Measurements from ENCODE around the gene NDUFS2.

Gene NDUFS2

GRCh38 chr1:161162052-161162451 is 40.1 kb upstream of the NDUFS2 start:
- Histone ChIP-seq H4K20me1 (ENCODE audit: control insufficient read depth, insufficient read depth, low read depth, low read length) (no peaks in the 10 kb centered on the region), H3K4me3 (ENCODE audit: low read length) (no peak overlapping the region), H3K9me3 (ENCODE audit: control insufficient read depth, insufficient read depth, low read length) (no peaks in the 10 kb centered on the region), H3K4me1 (ENCODE audit: control insufficient read depth, low read length) (peaks cover 36% of the 10 kb centered on the region), H3K9me2 (replicated peaks; ENCODE audit: control insufficient read depth, low read length) (no peaks in the 10 kb centered on the region), H3K27ac (ENCODE audit: low read depth, low read length) (no peak overlapping the region), H3K79me2 (ENCODE audit: control insufficient read depth, low read length) (peaks cover 20% of the 10 kb centered on the region), H3K4me2 (ENCODE audit: low read length) (no peak overlapping the region), H3K27me3 (ENCODE audit: control insufficient read depth, low read length) (no peaks in the 10 kb centered on the region), H3K36me3 (ENCODE audit: control insufficient read depth, low read length) (peaks cover 50% of the 10 kb centered on the region), H3F3A (ENCODE audit: control insufficient read depth, insufficient read depth) (0 out of 2 replicates have a peak, but pooled peaks cover 9% of the 10 kb centered on the region)
- TF ChIP-seq EZH2phosphoT487 (IDR thresholded peaks at IDR 0.05; ENCODE audit: borderline replicate concordance, low read length) (no peak), CTCF (IDR thresholded peaks at IDR 0.05; ENCODE audit: low read depth, low read length, poor library complexity, severe bottlenecking) (no peak)

- Histone ChIP-seq H3K27ac (ENCODE audit: low read depth, low read length) (no peak overlapping the region), H3K4me3 (ENCODE audit: low read length) (no peak overlapping the region), H3F3A (ENCODE audit: control insufficient read depth, insufficient read depth) (0 out of 2 replicates have a peak, but pooled peaks cover 4% of the 10 kb centered on the region), H3K9me3 (ENCODE audit: control insufficient read depth, insufficient read depth, low read length) (no peaks in the 10 kb centered on the region), H3K9me2 (replicated peaks; ENCODE audit: control insufficient read depth, low read length) (no peaks in the 10 kb centered on the region), H3K4me2 (ENCODE audit: low read length) (no peak overlapping the region), H3K36me3 (ENCODE audit: control insufficient read depth, low read length) (peaks cover 43% of the 10 kb centered on the region), H3K79me2 (ENCODE audit: control insufficient read depth, low read length) (peaks cover 22% of the 10 kb centered on the region), H3K27me3 (ENCODE audit: control insufficient read depth, low read length) (no peaks in the 10 kb centered on the region), H3K4me1 (ENCODE audit: control insufficient read depth, low read length) (peaks cover 39% of the 10 kb centered on the region), H4K20me1 (ENCODE audit: control insufficient read depth, insufficient read depth, low read depth, low read length) (no peaks in the 10 kb centered on the region)
- TF ChIP-seq EZH2phosphoT487 (IDR thresholded peaks at IDR 0.05; ENCODE audit: borderline replicate concordance, low read length) = no peak
- no peak for TF ChIP-seq CTCF (IDR thresholded peaks at IDR 0.05; ENCODE audit: low read depth, low read length, poor library complexity, severe bottlenecking)
Measured at GRCh38 chr1:161162806-161163205, 39.4 kb upstream of the NDUFS2 start.

- no peak overlapping the region for H3K4me2 ChIP-seq (ENCODE audit: low read length)
- no peaks in the 10 kb centered on the region for H3F3A ChIP-seq (ENCODE audit: control insufficient read depth, insufficient read depth)
- H3K27ac ChIP-seq (ENCODE audit: low read depth, low read length) = no peak overlapping the region
- peaks cover 22% of the 10 kb centered on the region for H3K79me2 ChIP-seq (ENCODE audit: control insufficient read depth, low read length)
- H3K27me3 ChIP-seq (ENCODE audit: control insufficient read depth, low read length) = no peaks in the 10 kb centered on the region
- peaks cover 33% of the 10 kb centered on the region for H3K4me1 ChIP-seq (ENCODE audit: control insufficient read depth, low read length)
- no peaks in the 10 kb centered on the region for H4K20me1 ChIP-seq (ENCODE audit: control insufficient read depth, insufficient read depth, low read depth, low read length)
- TF ChIP-seq CTCF (IDR thresholded peaks at IDR 0.05; ENCODE audit: low read depth, low read length, poor library complexity, severe bottlenecking) (no peak), EZH2phosphoT487 (IDR thresholded peaks at IDR 0.05; ENCODE audit: borderline replicate concordance, low read length) (no peak)
- no peaks in the 10 kb centered on the region for H3K9me2 ChIP-seq (replicated peaks; ENCODE audit: control insufficient read depth, low read length)
- no peaks in the 10 kb centered on the region for H3K9me3 ChIP-seq (ENCODE audit: control insufficient read depth, insufficient read depth, low read length)
- H3K4me3 ChIP-seq (ENCODE audit: low read length) = no peak overlapping the region
- peaks cover 35% of the 10 kb centered on the region for H3K36me3 ChIP-seq (ENCODE audit: control insufficient read depth, low read length)
Measured at GRCh38 chr1:161163793-161164192, 38.4 kb upstream of the NDUFS2 start.

All from DOHH2 (cell line).